ENCODE measurements around the gene PTPRF. TPM values are rescaled to one million over a fixed set of nuclear protein-coding genes. Genes with fewer than 3 reads are reported as not detected.
"Not testable (repeated sequence)": the region's sequence is repeated elsewhere in the genome, so short reads cannot be mapped to it uniquely, and the experiment has no call there.

Gene PTPRF
- total RNA-seq, 1 experiment from 2014 or later: not detected

GRCh38 chr1:43495204-43495603 is 35.5 kb upstream of the PTPRF start:
- DNase-seq: no peak
- Histone ChIP-seq H2AFZ (ENCODE audit: low read length) (no peak overlapping the region), H3K4me1 (ENCODE audit: low read length) (no peaks in the 10 kb centered on the region), H3K9me2 (replicated peaks; ENCODE audit: insufficient read depth, low read length) (no peaks in the 10 kb centered on the region), H3K79me2 (ENCODE audit: low read length) (no peaks in the 10 kb centered on the region), H3K27ac (ENCODE audit: low read length) (no peak overlapping the region), H3K27me3 (ENCODE audit: low read length) (no peaks in the 10 kb centered on the region), H3K4me3 (ENCODE audit: low read length) (no peak overlapping the region), H3K9ac (ENCODE audit: low read length) (no peak overlapping the region), H3K4me2 (ENCODE audit: low read depth, low read length, poor library complexity, severe bottlenecking) (no peak overlapping the region), H4K20me1 (ENCODE audit: insufficient read depth, low read depth, low read length) (no peaks in the 10 kb centered on the region), H3K36me3 (ENCODE audit: insufficient read depth, low read length) (no peaks in the 10 kb centered on the region), H3K9me3 (ENCODE audit: low read length) (no peaks in the 10 kb centered on the region; the same call in 1 of the 2 replicates)

DNA sequence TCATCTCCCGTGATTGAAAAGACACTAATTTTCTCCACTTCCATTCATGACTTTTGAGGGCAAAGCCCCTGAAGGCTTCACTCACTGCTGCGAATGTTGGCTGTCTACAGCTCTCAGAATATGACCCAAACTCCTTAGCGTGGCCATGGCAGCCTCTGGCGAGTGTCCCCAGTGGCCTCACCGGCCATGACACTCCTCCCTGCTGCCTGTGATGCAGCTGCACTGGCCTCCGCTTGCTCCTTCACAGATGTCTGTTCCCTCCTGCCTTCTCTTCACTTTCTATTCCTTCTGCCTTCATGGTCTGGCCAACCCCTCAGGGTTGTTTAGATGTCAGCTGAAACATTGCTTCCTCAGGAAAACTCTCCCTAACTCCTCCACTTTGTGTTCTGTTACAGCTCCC is 30.8 kb upstream of the PTPRF start:
- Histone ChIP-seq H3K9me2 (replicated peaks; ENCODE audit: insufficient read depth, low read length) (no peaks in the 10 kb centered on the region), H3K4me3 (ENCODE audit: low read length) (no peak overlapping the region), H4K20me1 (ENCODE audit: insufficient read depth, low read depth, low read length) (no peaks in the 10 kb centered on the region), H2AFZ (ENCODE audit: low read length) (no peak overlapping the region), H3K4me2 (ENCODE audit: low read depth, low read length, poor library complexity, severe bottlenecking) (no peak overlapping the region), H3K27ac (ENCODE audit: low read length) (no peak overlapping the region), H3K9ac (ENCODE audit: low read length) (no peak overlapping the region), H3K79me2 (ENCODE audit: low read length) (no peaks in the 10 kb centered on the region), H3K4me1 (ENCODE audit: low read length) (no peaks in the 10 kb centered on the region), H3K27me3 (ENCODE audit: low read length) (no peaks in the 10 kb centered on the region), H3K36me3 (ENCODE audit: insufficient read depth, low read length) (no peaks in the 10 kb centered on the region), H3K9me3 (ENCODE audit: low read length) (no peaks in the 10 kb centered on the region)
- DNase-seq: no peak

GRCh38 chr1:43501806-43502205 is 28.9 kb upstream of the PTPRF start:
- not testable (repeated sequence) for H4K20me1 ChIP-seq (ENCODE audit: insufficient read depth, low read depth, low read length); H2AFZ ChIP-seq (ENCODE audit: low read length); H3K36me3 ChIP-seq (ENCODE audit: insufficient read depth, low read length); H3K27me3 ChIP-seq (ENCODE audit: low read length); H3K9ac ChIP-seq (ENCODE audit: low read length); H3K4me2 ChIP-seq (ENCODE audit: low read depth, low read length, poor library complexity, severe bottlenecking); DNase-seq; H3K79me2 ChIP-seq (ENCODE audit: low read length); H3K4me1 ChIP-seq (ENCODE audit: low read length); H3K27ac ChIP-seq (ENCODE audit: low read length); H3K9me3 ChIP-seq (ENCODE audit: low read length); H3K9me2 ChIP-seq (replicated peaks; ENCODE audit: insufficient read depth, low read length); H3K4me3 ChIP-seq (ENCODE audit: low read length)

DNA sequence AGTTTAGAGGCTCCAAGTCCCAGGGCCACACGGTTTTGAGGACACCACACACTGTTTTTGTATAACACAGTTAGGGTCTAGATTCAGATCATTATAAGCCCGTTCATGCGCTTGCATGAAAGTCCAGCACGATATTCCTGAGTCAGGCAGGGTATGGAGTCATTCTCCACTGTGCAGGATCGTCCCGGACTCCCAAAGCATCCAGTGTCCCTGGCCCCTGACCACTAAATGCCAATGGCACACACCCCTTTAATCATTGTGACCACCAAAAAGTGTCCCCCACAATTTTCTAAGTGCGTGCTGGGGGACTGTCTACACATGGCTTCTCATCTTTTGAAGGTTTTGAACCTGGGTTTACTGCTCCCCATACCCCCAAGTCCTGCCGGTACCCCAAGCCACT is 27.1 kb upstream of the PTPRF start:
- Histone ChIP-seq H3K79me2 (ENCODE audit: low read length) (no peaks in the 10 kb centered on the region), H2AFZ (ENCODE audit: low read length) (no peak overlapping the region), H4K20me1 (ENCODE audit: insufficient read depth, low read depth, low read length) (no peaks in the 10 kb centered on the region), H3K27ac (ENCODE audit: low read length) (no peak overlapping the region), H3K4me2 (ENCODE audit: low read depth, low read length, poor library complexity, severe bottlenecking) (no peak overlapping the region), H3K36me3 (ENCODE audit: insufficient read depth, low read length) (no peaks in the 10 kb centered on the region), H3K4me1 (ENCODE audit: low read length) (no peaks in the 10 kb centered on the region), H3K27me3 (ENCODE audit: low read length) (no peaks in the 10 kb centered on the region), H3K4me3 (ENCODE audit: low read length) (no peak overlapping the region), H3K9me3 (ENCODE audit: low read length) (no peaks in the 10 kb centered on the region), H3K9me2 (replicated peaks; ENCODE audit: insufficient read depth, low read length) (no peaks in the 10 kb centered on the region), H3K9ac (ENCODE audit: low read length) (no peak overlapping the region)
- DNase-seq: no peak

GRCh38 chr1:43505077-43505780 is 25.5 kb upstream of the PTPRF start:
- Histone ChIP-seq H3K36me3 (ENCODE audit: insufficient read depth, low read length) (no peaks in the 10 kb centered on the region), H3K9ac (ENCODE audit: low read length) (no peak overlapping the region), H3K9me3 (ENCODE audit: low read length) (no peaks in the 10 kb centered on the region), H3K4me2 (ENCODE audit: low read depth, low read length, poor library complexity, severe bottlenecking) (no peak overlapping the region), H4K20me1 (ENCODE audit: insufficient read depth, low read depth, low read length) (no peaks in the 10 kb centered on the region), H3K27ac (ENCODE audit: low read length) (no peak overlapping the region), H3K27me3 (ENCODE audit: low read length) (no peaks in the 10 kb centered on the region), H3K4me3 (ENCODE audit: low read length) (no peak overlapping the region), H3K4me1 (ENCODE audit: low read length) (no peaks in the 10 kb centered on the region), H2AFZ (ENCODE audit: low read length) (no peak overlapping the region), H3K9me2 (replicated peaks; ENCODE audit: insufficient read depth, low read length) (no peaks in the 10 kb centered on the region), H3K79me2 (ENCODE audit: low read length) (no peaks in the 10 kb centered on the region)
- DNase-seq: no peak

DNA sequence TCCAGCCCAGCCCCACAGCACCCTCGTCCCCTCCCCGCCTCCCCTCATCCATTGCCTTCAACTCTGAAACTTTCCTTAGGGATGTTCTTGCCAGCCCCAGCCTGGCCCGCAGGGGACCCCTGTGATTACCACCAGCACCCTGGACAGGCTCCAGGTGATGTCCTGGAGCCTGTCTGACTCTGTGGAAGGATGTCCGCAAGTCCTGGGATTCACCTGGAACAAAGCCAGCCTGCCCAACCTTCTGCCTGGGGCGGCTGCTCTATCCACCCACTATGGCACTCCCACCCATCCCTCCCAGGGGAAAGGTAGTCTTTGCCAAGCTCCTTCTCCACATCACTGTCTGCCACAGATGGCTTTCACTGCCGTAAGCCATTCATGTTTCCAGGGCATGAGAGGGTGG is 24.4 kb upstream of the PTPRF start:
- Histone ChIP-seq H3K4me3 (ENCODE audit: low read length) (no peak overlapping the region), H4K20me1 (ENCODE audit: insufficient read depth, low read depth, low read length) (no peaks in the 10 kb centered on the region), H3K9me3 (ENCODE audit: low read length) (no peaks in the 10 kb centered on the region; the same call in 1 of the 2 replicates), H3K79me2 (ENCODE audit: low read length) (no peaks in the 10 kb centered on the region), H3K4me1 (ENCODE audit: low read length) (no peaks in the 10 kb centered on the region), H2AFZ (ENCODE audit: low read length) (no peak overlapping the region), H3K36me3 (ENCODE audit: insufficient read depth, low read length) (no peaks in the 10 kb centered on the region), H3K27ac (ENCODE audit: low read length) (no peak overlapping the region), H3K4me2 (ENCODE audit: low read depth, low read length, poor library complexity, severe bottlenecking) (no peak overlapping the region), H3K9ac (ENCODE audit: low read length) (no peak overlapping the region), H3K27me3 (ENCODE audit: low read length) (no peaks in the 10 kb centered on the region), H3K9me2 (replicated peaks; ENCODE audit: insufficient read depth, low read length) (no peaks in the 10 kb centered on the region)
- DNase-seq: no peak

- Histone ChIP-seq H3K79me2 (ENCODE audit: low read length) (no peaks in the 10 kb centered on the region), H3K4me1 (ENCODE audit: low read length) (no peaks in the 10 kb centered on the region), H3K27me3 (ENCODE audit: low read length) (no peaks in the 10 kb centered on the region), H3K9me2 (replicated peaks; ENCODE audit: insufficient read depth, low read length) (no peaks in the 10 kb centered on the region), H4K20me1 (ENCODE audit: insufficient read depth, low read depth, low read length) (no peaks in the 10 kb centered on the region), H3K9me3 (ENCODE audit: low read length) (no peaks in the 10 kb centered on the region; the same call in 1 of the 2 replicates), H3K36me3 (ENCODE audit: insufficient read depth, low read length) (no peaks in the 10 kb centered on the region), H3K9ac (ENCODE audit: low read length) (no peak overlapping the region), H3K4me2 (ENCODE audit: low read depth, low read length, poor library complexity, severe bottlenecking) (no peak overlapping the region), H2AFZ (ENCODE audit: low read length) (no peak overlapping the region), H3K27ac (ENCODE audit: low read length) (no peak overlapping the region), H3K4me3 (ENCODE audit: low read length) (no peak overlapping the region)
- DNase-seq: no peak
Measured at GRCh38 chr1:43507296-43508295, 23.1 kb upstream of the PTPRF start.

- H4K20me1 ChIP-seq (ENCODE audit: insufficient read depth, low read depth, low read length): no peaks in the 10 kb centered on the region
- no peak overlapping the region for H3K27ac ChIP-seq (ENCODE audit: low read length)
- H3K4me2 ChIP-seq (ENCODE audit: low read depth, low read length, poor library complexity, severe bottlenecking): no peak overlapping the region
- no peaks in the 10 kb centered on the region; the same call in 1 of the 2 replicates for H3K9me3 ChIP-seq (ENCODE audit: low read length)
- no peak for DNase-seq
- no peak overlapping the region for H3K4me3 ChIP-seq (ENCODE audit: low read length)
- no peak overlapping the region for H2AFZ ChIP-seq (ENCODE audit: low read length)
- no peaks in the 10 kb centered on the region for H3K27me3 ChIP-seq (ENCODE audit: low read length)
- no peaks in the 10 kb centered on the region for H3K4me1 ChIP-seq (ENCODE audit: low read length)
- no peaks in the 10 kb centered on the region for H3K36me3 ChIP-seq (ENCODE audit: insufficient read depth, low read length)
- H3K9ac ChIP-seq (ENCODE audit: low read length): no peak overlapping the region
- H3K9me2 ChIP-seq (replicated peaks; ENCODE audit: insufficient read depth, low read length): no peaks in the 10 kb centered on the region
- H3K79me2 ChIP-seq (ENCODE audit: low read length): no peaks in the 10 kb centered on the region
Measured at GRCh38 chr1:43509007-43509739, 21.5 kb upstream of the PTPRF start.

Measured in Karpas-422 (cell line).